NCI-H1417 treated with DMSO at 0.1 percent for 48 hours (cell line): ENCODE results near the gene SPPL2A.
"Not testable (repeated sequence)": the region's sequence is repeated elsewhere in the genome, so short reads cannot be mapped to it uniquely, and the experiment has no call there.

Experiments used
- DNase-seq: peaks from one replicate; lab custom pipeline; 2025; lab: John Stamatoyannopoulos, UW

Gene SPPL2A, protein sequence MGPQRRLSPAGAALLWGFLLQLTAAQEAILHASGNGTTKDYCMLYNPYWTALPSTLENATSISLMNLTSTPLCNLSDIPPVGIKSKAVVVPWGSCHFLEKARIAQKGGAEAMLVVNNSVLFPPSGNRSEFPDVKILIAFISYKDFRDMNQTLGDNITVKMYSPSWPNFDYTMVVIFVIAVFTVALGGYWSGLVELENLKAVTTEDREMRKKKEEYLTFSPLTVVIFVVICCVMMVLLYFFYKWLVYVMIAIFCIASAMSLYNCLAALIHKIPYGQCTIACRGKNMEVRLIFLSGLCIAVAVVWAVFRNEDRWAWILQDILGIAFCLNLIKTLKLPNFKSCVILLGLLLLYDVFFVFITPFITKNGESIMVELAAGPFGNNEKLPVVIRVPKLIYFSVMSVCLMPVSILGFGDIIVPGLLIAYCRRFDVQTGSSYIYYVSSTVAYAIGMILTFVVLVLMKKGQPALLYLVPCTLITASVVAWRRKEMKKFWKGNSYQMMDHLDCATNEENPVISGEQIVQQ

DNA sequence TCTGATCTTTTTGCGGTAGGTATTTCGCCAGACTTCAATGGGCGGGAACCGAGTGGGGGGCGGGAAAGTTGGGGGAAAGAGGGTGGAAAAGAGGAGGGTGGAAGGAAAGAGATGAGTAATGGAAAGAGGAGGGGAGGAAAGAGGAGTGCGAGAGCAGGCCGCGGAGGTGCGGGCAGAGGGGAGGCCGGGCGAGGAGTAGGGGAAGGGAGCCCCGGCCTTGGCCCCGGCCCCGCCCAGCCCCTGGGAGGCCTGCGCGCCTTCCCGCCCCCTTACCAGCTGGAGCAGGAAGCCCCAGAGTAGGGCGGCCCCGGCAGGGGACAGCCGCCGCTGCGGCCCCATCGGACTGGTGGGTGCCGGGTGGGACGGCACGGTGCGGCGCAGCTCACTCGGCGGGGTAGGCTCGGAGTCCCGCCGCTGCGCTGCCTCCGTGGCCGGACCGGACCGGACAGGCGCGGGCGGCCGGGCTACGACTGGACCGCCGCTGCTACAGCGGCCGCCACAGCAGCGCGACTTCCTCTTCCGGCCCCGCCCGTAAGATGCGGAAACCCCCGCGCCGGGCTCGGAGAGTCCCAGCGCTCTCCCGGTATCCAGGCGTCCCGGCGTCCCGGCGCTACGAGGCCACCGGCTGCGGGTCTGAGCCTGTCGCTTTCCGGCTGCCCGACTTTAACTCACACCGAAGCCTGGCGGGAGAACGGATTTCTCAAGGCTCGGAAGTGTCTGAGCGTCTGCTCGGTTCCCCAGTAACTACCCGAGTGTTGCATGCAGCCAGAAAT, at the start of gene SPPL2A:
TSS of gene SPPL2A (minus strand) at position 512 of the 773 bp plus-strand sequence. CDS start at position 339, 173 bp downstream.
- DNase-seq, result peak; percentile 1

GRCh38 chr15:50814634-50815033, 49.1 kb upstream of the SPPL2A start:
- no peak for DNase-seq

DNA sequence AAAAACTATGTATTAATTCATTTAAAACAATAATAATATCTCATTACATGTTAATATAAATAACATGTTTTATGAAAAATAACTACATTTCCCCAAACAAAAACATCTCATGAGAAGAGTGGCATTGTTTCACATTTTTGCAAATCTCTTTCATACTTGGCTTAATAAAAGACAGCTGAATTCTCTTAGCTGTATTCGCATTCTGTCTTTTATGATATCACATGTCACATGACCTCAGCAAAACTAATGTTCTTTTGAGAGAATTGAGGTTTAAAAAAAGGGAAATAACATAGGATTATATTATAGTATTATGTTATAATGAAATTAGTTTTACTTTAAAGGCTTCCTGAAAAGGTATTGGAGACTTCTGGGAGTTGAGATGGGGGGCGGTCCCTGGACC, 48.4 kb upstream of the SPPL2A start:
- DNase-seq, result no peak

- no peak for DNase-seq
Observed at GRCh38 chr15:50813089-50813488, 47.6 kb upstream of the SPPL2A start.

- not testable (repeated sequence) for DNase-seq
Observed at GRCh38 chr15:50812181-50812506, 46.6 kb upstream of the SPPL2A start.

- not testable (repeated sequence) for DNase-seq
Observed at GRCh38 chr15:50811461-50812180, 46.1 kb upstream of the SPPL2A start.

GRCh38 chr15:50810128-50810527, 44.6 kb upstream of the SPPL2A start:
- DNase-seq, result no peak

DNA sequence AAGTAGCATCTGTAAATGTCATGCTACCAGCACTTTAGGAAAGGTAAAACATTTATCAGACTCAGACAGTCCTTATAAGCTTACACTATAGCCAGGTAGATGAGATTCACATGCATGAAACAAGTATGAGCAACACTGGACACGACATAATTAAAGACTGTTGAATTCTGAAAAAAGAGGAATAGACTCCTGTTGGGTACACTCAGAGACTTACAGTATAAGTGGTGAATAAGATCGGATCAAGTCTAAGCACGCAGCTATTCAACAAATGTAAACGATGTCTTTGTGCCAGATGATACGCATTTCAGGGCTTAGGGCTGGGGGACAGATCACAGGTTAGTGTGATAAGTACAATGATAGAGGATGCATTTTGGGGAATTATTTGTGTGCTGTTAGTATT, 43.2 kb upstream of the SPPL2A start:
- no peak for DNase-seq

DNA sequence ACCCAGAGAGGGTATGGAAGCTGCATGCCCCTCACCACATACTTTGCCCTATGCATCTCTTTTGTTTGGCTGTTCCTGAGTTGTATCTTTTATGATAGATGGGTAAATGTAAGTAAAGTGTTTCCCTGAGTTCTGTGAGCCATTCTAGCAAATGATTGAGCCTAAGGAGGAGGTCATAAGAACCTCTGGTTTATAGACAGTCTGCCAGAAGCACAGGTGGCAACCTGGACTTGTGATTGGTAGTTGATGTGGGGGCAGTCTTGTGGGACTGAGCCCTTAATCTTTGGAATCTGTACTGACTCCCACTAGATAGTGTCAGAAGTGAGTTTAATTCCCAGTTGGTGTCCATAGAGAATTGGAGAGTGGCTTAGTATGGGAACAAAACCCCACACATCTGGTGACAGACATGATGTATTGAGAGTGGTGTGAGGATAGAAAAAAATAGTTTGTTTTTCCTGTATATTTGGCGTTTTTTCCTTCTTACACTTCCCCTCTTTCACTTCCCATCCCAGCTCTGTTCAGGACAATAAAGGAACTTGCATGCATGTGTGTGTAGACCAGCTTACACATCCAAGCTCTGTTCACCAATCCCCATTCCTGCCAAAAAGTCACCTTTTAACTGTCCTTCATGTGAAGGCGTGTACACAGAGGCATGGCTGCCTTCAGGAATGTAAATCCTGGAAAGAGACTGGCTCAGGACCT, 38.1 kb upstream of the SPPL2A start:
- no peak for DNase-seq

- no peak for DNase-seq
Observed at GRCh38 chr15:50800715-50801114, 35.2 kb upstream of the SPPL2A start.

GRCh38 chr15:50798684-50799083, 33.2 kb upstream of the SPPL2A start:
- DNase-seq, result no peak

DNA sequence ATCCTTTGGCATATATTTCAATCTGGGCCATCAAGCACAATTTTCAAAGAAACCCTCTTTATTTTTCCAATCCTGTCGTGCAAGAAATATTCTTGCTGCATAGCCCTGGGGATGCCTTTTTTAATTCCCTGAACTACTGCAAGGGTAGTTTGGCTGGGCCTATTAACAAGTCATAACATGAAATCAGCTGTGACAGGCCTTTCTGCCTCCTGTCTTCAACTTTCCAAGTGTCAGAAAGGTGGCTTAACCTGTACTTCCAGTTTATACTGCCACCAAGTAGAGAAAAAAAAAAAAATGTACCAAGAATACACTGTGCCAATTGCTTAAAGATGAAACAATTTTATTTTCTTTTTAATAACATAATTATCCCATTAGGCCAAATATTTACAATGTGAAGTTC, 32.4 kb upstream of the SPPL2A start:
- no peak for DNase-seq

- no peak for DNase-seq
Observed at GRCh38 chr15:50791486-50791885, 26.0 kb upstream of the SPPL2A start.

DNA sequence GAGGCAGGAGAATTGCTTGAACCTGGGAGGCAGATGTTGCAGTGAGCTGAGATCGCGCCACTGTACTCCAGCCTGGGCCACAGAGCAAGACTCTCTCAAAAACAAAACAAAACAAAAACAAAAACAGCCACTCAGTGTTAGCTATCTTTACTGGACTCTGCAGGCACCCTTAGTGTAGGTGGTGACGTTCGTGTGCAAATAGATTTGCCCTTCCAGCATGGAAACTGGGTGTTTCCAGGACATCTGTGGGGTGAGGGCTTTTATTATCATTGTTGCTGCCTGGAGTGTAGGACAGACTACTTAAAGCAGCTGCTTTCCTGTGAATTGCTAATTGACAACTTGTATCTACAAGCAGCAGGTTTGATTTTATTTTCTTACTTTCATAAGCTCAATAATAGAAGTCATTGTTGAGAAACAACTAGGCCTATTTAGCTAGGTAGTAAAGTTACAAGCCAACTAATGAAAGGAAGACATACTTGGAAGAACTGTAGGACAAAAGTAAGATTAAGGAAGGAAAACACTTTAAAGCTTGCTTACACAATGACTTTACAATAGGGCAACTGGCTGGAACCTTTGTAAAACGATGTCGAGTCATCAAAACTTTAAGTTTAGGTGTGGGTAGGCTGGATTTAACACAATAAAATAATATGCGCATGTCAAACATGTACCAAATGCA, 25.4 kb upstream of the SPPL2A start:
- no peak for DNase-seq

GRCh38 chr15:50786871-50787270, 21.4 kb upstream of the SPPL2A start:
- no peak for DNase-seq

GRCh38 chr15:50786438-50786837, 20.9 kb upstream of the SPPL2A start:
- no peak for DNase-seq

GRCh38 chr15:50783895-50784294, 18.4 kb upstream of the SPPL2A start:
- DNase-seq, result no peak

DNA sequence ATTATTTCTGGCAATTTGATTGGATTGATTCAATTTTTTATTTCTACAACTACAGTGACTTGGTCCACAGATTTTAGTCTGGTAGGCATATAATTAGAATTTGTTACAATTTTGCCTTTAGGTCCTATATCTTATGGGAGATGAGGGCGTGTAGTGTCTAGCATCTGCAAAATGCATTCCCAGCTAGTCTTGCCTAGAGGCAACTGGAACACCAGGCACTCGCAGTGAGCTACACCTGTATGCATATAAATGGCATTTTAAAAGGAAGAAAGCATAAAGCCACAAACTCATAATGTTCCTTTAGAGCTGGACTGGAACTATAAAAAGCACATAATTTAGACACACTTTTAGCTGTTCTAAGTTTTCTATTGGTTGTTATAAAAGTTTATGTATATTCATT, 17.9 kb upstream of the SPPL2A start:
- no peak for DNase-seq

DNA sequence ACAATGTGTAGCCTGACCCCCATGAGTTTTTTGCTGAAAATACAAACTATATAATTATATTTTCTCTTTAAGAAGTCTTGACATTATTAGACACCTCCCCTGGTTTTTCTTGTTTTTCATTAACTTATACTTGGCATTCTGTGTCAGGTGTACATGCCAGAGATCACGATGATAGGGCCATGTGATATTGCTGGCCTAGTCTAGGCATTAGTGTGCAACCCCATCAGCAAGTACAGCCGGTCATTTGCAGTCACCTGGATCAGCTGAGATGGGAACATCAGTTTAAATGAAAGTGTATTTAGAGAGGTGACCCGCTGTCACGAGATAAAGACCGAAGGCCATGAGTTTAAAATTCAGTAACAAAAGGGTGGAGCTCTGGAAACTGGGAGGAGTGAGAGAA, 12.6 kb upstream of the SPPL2A start:
- DNase-seq, result no peak

GRCh38 chr15:50777042-50777441, 11.5 kb upstream of the SPPL2A start:
- no peak for DNase-seq

DNA sequence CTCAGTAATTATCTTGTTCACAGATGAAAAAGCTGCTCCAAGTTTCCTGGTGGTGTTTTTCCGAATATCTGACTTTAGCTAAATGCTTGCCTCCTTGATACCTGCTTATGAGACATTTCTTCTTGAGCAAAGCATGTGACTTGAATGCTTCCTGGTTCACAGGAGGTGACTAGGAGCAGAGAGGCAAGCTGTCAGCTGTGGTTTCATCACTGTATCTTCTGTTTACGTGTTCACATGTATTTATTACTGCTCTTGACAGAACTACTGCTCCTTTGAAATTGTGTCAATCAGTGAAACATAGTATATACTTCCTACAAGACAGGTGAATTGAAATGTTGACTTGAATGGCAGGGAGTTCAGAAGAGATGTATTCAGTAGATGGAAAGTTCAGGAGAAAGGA, 8.9 kb upstream of the SPPL2A start:
- DNase-seq, result no peak
